Glomerular endothelial cell (primary cell): ENCODE data around the gene AJUBA. TPM values are rescaled to one million over a fixed set of nuclear protein-coding genes. Genes with fewer than 3 reads are reported as not detected.
"Not testable (repeated sequence)": the region's sequence is repeated elsewhere in the genome, so short reads cannot be mapped to it uniquely, and the experiment has no call there.

Source experiments
- DNase-seq: peaks from one replicate; pipeline ENCODE4 v3.0.0-alpha.2; 2011; ENCODE audit warnings: low read depth, low spot score; ENCODE audit errors: extremely low read depth
- total RNA-seq: library from RNA; depleted of rRNA; stranded (reverse); fragments of >200 nt; gene quantifications from 2 replicates; pipeline ENCODE4 v1.2.3, GENCODE V29; 2015

Gene AJUBA
- total RNA-seq, 1 donor from 2014 or later, result 51.0 TPM

GRCh38 chr14:23006544-23007419 lies 24.4 kb upstream of the AJUBA start:
- DNase-seq, result peak; percentile 80

- DNase-seq, result no peak
Measured at GRCh38 chr14:23006188-23006534, 23.8 kb upstream of the AJUBA start.

GRCh38 chr14:23005451-23006187 lies 23.3 kb upstream of the AJUBA start:
- DNase-seq, result no peak

GRCh38 chr14:23004274-23004673 lies 21.9 kb upstream of the AJUBA start:
- DNase-seq, result not testable (repeated sequence)

- DNase-seq, result no peak
Measured at GRCh38 chr14:23002592-23002991, 20.2 kb upstream of the AJUBA start.

- DNase-seq, result no peak
Measured at GRCh38 chr14:23000860-23001259, 18.5 kb upstream of the AJUBA start.

GRCh38 chr14:22998329-22999012 lies 16.1 kb upstream of the AJUBA start:
- DNase-seq, result no peak

GRCh38 chr14:22997676-22998323 lies 15.4 kb upstream of the AJUBA start:
- DNase-seq, result no peak

GRCh38 chr14:22996768-22997654 lies 14.7 kb upstream of the AJUBA start:
- DNase-seq, result no peak

- DNase-seq, result no peak
Measured at GRCh38 chr14:22995889-22996625, 13.7 kb upstream of the AJUBA start.

GRCh38 chr14:22994762-22995275 lies 12.5 kb upstream of the AJUBA start:
- no peak for DNase-seq

GRCh38 chr14:22993517-22993916 lies 11.2 kb upstream of the AJUBA start:
- no peak for DNase-seq

GRCh38 chr14:22991852-22992251 lies 9.5 kb upstream of the AJUBA start:
- DNase-seq, result no peak

- no peak for DNase-seq
Measured at GRCh38 chr14:22987291-22987690, 4.9 kb upstream of the AJUBA start.

- no peak for DNase-seq
Measured at GRCh38 chr14:22986508-22987054, 4.2 kb upstream of the AJUBA start.

- no peak for DNase-seq
Measured at GRCh38 chr14:22985894-22986507, 3.6 kb upstream of the AJUBA start.

GRCh38 chr14:22984959-22985658 lies 2.8 kb upstream of the AJUBA start:
- DNase-seq, result no peak
